ENCODE data around the gene ANKLE1.

GRCh38 chr19:17237747-17238706, 43.7 kb upstream of the ANKLE1 start:
- TF ChIP-seq TAF1 (IDR thresholded peaks at IDR 0.05; ENCODE audit: borderline replicate concordance, insufficient read depth, low read length) (no peak), SIN3A (IDR thresholded peaks at IDR 0.05; ENCODE audit: borderline replicate concordance, insufficient read depth, low read length) (no peak), REST (IDR thresholded peaks at IDR 0.05; ENCODE audit: insufficient read depth in 1 of 2, low read depth in 2 of 2, low read length in 2 of 2) (no peak), POLR2AphosphoS5 (IDR thresholded peaks at IDR 0.05; ENCODE audit: low read depth, low read length) (no peak), FOXP2 (optimal IDR thresholded peaks at IDR 0.05; ENCODE audit: borderline replicate concordance, extremely low read depth, extremely low read length, insufficient read depth) (no peak)
